Activated CD8-positive, alpha-beta memory T cell treated with anti-CD3 and anti-CD28 coated beads for 36 hours (primary cell): Measurements from ENCODE around the gene SCFD2. TPM values are rescaled to one million over a fixed set of nuclear protein-coding genes. Genes with fewer than 3 reads are reported as not detected.

Source experiments
- total RNA-seq, 2 experiments: library from RNA; stranded (reverse); gene quantifications; one replicate each; pipeline ENCODE4 v1.2.3, GENCODE V29; 2021

The SCFD2 gene
- total RNA-seq, 2 experiments from 2014 or later: 29.3 to 29.7 TPM

Other genes with a start within 250 kb of the SCFD2 start
- 10 to 100 TPM; 74.1 to 75.4 TPM for gene FIP1L1, start 11.6 kb upstream of the SCFD2 start, total RNA-seq
- not detected for gene LNX1, start 225.4 kb upstream of the SCFD2 start, total RNA-seq